Measurements from ENCODE around the gene SYCN. TPM values are rescaled to one million over a fixed set of nuclear protein-coding genes. Genes with fewer than 3 reads are reported as not detected.

Gene SYCN
- polyA plus RNA-seq, 4 donors = 2.7 TPM; not detected in 3

GRCh38 chr19:39167461-39168257 lies 36.4 kb downstream of the SYCN start:
- peaks cover 0 to 18% (median 0%) of the 10 kb centered on the region in 3 donors for H3K4me1 ChIP-seq (ENCODE audit: control insufficient read depth in 3 of 3, insufficient read depth in 2 of 3, low read depth in 1 of 3, low read length in 2 of 3)
- no peaks in the 10 kb centered on the region for H3K27me3 ChIP-seq (ENCODE audit: control insufficient read depth in 3 of 3, insufficient read depth in 3 of 3, low read length in 3 of 3)
- no peak overlapping the region for H3K4me3 ChIP-seq (ENCODE audit: low read depth in 1 of 3, low read length in 3 of 3)
- FAIRE-seq = no peak
- H3K36me3 ChIP-seq (ENCODE audit: control insufficient read depth in 3 of 3, insufficient read depth in 2 of 3, low read depth in 1 of 3, low read length in 3 of 3) = peaks cover 15 to 77% (median 15%) of the 10 kb centered on the region in 3 donors
- no peaks in the 10 kb centered on the region for H3K9me3 ChIP-seq (ENCODE audit: control insufficient read depth in 2 of 2, insufficient read depth in 1 of 2, low read depth in 1 of 2, low read length in 1 of 2)
- peak in 1 of 2 donors; percentile 49 for DNase-seq
- WGBS, 3 donors = 49 to 68% (median 59%) methylated on average over 21 to 25 of the region's 25 CpGs
- peak overlapping the region in 1 of 3 donors; percentile 45 for H3K27ac ChIP-seq (ENCODE audit: low read depth in 1 of 3, low read length in 2 of 3)

DNA sequence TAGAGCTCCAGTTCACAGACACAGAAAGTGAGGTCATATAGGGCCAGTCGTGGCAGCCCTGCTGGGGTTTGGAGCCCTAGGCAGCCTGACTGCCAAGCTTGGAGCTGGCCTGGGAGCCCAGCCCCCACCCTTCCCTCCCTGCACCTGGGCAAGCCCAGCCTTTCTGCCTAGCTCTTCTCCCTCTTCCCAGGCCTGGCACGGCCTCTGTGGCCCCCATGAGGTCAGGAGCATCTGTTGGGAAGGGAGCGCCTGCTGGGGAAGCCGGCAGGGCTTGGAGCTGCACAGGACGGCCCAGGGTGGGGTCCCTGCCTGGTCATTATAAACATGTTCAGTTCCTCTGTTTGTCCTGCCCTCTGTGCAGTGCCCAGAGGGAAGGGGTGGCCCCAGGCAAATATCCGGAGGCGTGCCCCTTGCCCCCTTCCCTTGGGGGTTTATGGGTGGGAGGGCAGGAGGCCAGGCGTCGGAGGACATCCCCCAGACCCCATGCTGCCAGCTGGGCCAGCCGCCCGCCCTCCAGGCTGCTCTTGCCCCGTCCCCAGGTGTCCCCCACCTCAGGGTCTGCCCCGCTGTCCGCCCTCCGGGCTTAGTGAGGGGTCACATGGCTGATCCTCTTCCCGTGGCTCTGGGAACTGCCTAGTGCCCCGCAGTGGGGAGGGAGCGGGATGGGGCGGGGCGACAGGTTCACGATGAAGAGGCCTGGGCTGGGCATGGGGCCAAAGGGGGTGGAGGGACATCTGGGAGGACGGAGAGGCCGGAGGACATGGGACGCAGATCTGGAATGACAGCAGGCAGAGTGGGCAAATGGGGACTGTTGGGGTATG lies 37.3 kb downstream of the SYCN start:
- no peak overlapping the region for H3K4me3 ChIP-seq (ENCODE audit: low read depth in 1 of 3, low read length in 3 of 3)
- peaks cover 0 to 18% (median 0%) of the 10 kb centered on the region in 3 donors for H3K4me1 ChIP-seq (ENCODE audit: control insufficient read depth in 3 of 3, insufficient read depth in 2 of 3, low read depth in 1 of 3, low read length in 2 of 3)

GRCh38 chr19:39165857-39166256 lies 38.2 kb downstream of the SYCN start:
- no peaks in the 10 kb centered on the region for H3K27me3 ChIP-seq (ENCODE audit: control insufficient read depth in 3 of 3, insufficient read depth in 3 of 3, low read length in 3 of 3)
- H3K4me3 ChIP-seq (ENCODE audit: low read depth in 1 of 3, low read length in 3 of 3) = no peak overlapping the region
- peaks cover 10 to 71% (median 11%) of the 10 kb centered on the region in 3 donors for H3K36me3 ChIP-seq (ENCODE audit: control insufficient read depth in 3 of 3, insufficient read depth in 2 of 3, low read depth in 1 of 3, low read length in 3 of 3)
- WGBS, 3 donors = 92 to 95% (median 92%) methylated on average over 7 of the region's 7 CpGs
- no peak overlapping the region for H3K27ac ChIP-seq (ENCODE audit: low read depth in 1 of 3, low read length in 2 of 3)
- FAIRE-seq (no peak), DNase-seq (no peak)
- H3K9me3 ChIP-seq (ENCODE audit: control insufficient read depth in 2 of 2, insufficient read depth in 1 of 2, low read depth in 1 of 2, low read length in 1 of 2) = no peaks in the 10 kb centered on the region
- peaks cover 0 to 18% (median 0%) of the 10 kb centered on the region in 3 donors for H3K4me1 ChIP-seq (ENCODE audit: control insufficient read depth in 3 of 3, insufficient read depth in 2 of 3, low read depth in 1 of 3, low read length in 2 of 3)

More for the DNA sequence above, 37.3 kb downstream of the SYCN start:
- FAIRE-seq (no peak), DNase-seq (peak; percentile 63 to 82)
- H3K27me3 ChIP-seq (ENCODE audit: control insufficient read depth in 3 of 3, insufficient read depth in 3 of 3, low read length in 3 of 3) = no peaks in the 10 kb centered on the region
- H3K36me3 ChIP-seq (ENCODE audit: control insufficient read depth in 3 of 3, insufficient read depth in 2 of 3, low read depth in 1 of 3, low read length in 3 of 3) = peaks cover 11 to 71% (median 13%) of the 10 kb centered on the region in 3 donors
- H3K27ac ChIP-seq (ENCODE audit: low read depth in 1 of 3, low read length in 2 of 3) = peak overlapping the region in 1 of 3 donors; percentile 45
- 25 to 36% (median 31%) methylated on average over 19 to 24 of the region's 24 CpGs for WGBS, 3 donors
- no peaks in the 10 kb centered on the region for H3K9me3 ChIP-seq (ENCODE audit: control insufficient read depth in 2 of 2, insufficient read depth in 1 of 2, low read depth in 1 of 2, low read length in 1 of 2)

DNA sequence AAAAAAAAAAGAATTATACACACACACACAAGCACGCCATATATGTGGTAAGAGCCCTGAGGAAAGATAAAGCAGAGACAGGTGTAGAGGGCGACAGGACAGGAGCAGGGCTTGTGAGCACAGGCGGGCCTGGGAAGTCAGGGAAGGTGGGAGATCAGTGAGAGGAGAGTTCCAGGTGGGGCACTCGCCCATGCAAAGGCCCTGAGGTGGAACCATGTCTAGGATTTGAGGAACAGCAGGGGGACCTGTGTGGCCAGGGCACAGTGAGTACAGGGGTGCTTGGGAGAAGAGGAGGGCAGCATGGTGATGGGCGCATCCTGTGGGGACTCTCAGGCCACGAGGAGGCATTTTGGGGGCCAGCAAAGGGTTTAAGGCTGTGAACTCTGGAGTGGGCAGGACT lies 39.8 kb downstream of the SYCN start:
- FAIRE-seq = no peak
- WGBS, 3 donors = 89 to 91% (median 91%) methylated on average over 6 of the region's 6 CpGs
- peaks cover 2 to 68% (median 5%) of the 10 kb centered on the region in 3 donors for H3K36me3 ChIP-seq (ENCODE audit: control insufficient read depth in 3 of 3, insufficient read depth in 2 of 3, low read depth in 1 of 3, low read length in 3 of 3)

DNA sequence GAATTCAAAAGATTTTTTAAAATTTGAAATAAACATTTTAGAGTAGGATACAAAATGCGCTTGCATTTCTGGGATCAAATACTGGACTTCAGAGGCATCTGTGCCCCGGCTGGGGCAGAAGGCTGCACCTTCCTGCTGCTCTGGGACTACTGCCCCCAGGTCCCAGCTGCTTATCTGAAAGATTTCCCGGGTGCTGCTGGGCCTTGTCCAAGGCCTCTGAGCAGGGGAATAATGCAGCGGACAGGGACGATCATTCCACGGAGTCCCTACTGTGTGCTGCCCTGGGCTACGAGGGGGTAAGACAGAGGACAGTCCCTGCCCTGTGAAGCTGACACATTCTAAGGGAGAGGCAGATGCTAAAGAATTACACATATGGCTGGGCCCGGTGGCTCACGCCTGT lies 40.4 kb downstream of the SYCN start:
- H3K36me3 ChIP-seq (ENCODE audit: control insufficient read depth in 3 of 3, insufficient read depth in 2 of 3, low read depth in 1 of 3, low read length in 3 of 3) = peaks cover 2 to 68% (median 5%) of the 10 kb centered on the region in 3 donors
- no peaks in the 10 kb centered on the region for H3K27me3 ChIP-seq (ENCODE audit: control insufficient read depth in 3 of 3, insufficient read depth in 3 of 3, low read length in 3 of 3)
- FAIRE-seq (no peak), DNase-seq (no peak)
- no peak overlapping the region for H3K27ac ChIP-seq (ENCODE audit: low read depth in 1 of 3, low read length in 2 of 3)
- WGBS, 3 donors = 69 to 81% (median 70%) methylated on average over 9 of the region's 9 CpGs
- H3K4me1 ChIP-seq (ENCODE audit: control insufficient read depth in 3 of 3, insufficient read depth in 2 of 3, low read depth in 1 of 3, low read length in 2 of 3) = peaks cover 0 to 24% (median 0%) of the 10 kb centered on the region in 3 donors
- H3K4me3 ChIP-seq (ENCODE audit: low read depth in 1 of 3, low read length in 3 of 3) = no peak overlapping the region
- no peaks in the 10 kb centered on the region for H3K9me3 ChIP-seq (ENCODE audit: control insufficient read depth in 2 of 2, insufficient read depth in 1 of 2, low read depth in 1 of 2, low read length in 1 of 2)

More for the DNA sequence above, 39.8 kb downstream of the SYCN start:
- H3K4me3 ChIP-seq (ENCODE audit: low read depth in 1 of 3, low read length in 3 of 3) = no peak overlapping the region
- no peaks in the 10 kb centered on the region for H3K27me3 ChIP-seq (ENCODE audit: control insufficient read depth in 3 of 3, insufficient read depth in 3 of 3, low read length in 3 of 3)
- no peak overlapping the region for H3K27ac ChIP-seq (ENCODE audit: low read depth in 1 of 3, low read length in 2 of 3)
- H3K4me1 ChIP-seq (ENCODE audit: control insufficient read depth in 3 of 3, insufficient read depth in 2 of 3, low read depth in 1 of 3, low read length in 2 of 3) = peaks cover 0 to 18% (median 0%) of the 10 kb centered on the region in 3 donors
- no peaks in the 10 kb centered on the region for H3K9me3 ChIP-seq (ENCODE audit: control insufficient read depth in 2 of 2, insufficient read depth in 1 of 2, low read depth in 1 of 2, low read length in 1 of 2)
- no peak for DNase-seq

GRCh38 chr19:39162441-39163043 lies 41.5 kb downstream of the SYCN start:
- DNase-seq (no peak), FAIRE-seq (no peak)
- H3K27ac ChIP-seq (ENCODE audit: low read depth in 1 of 3, low read length in 2 of 3) = no peak overlapping the region
- peaks cover 2 to 62% (median 3%) of the 10 kb centered on the region in 3 donors for H3K36me3 ChIP-seq (ENCODE audit: control insufficient read depth in 3 of 3, insufficient read depth in 2 of 3, low read depth in 1 of 3, low read length in 3 of 3)
- no peaks in the 10 kb centered on the region for H3K9me3 ChIP-seq (ENCODE audit: control insufficient read depth in 2 of 2, insufficient read depth in 1 of 2, low read depth in 1 of 2, low read length in 1 of 2)
- WGBS, 3 donors = 79 to 86% (median 85%) methylated on average over 15 of the region's 15 CpGs
- H3K27me3 ChIP-seq (ENCODE audit: control insufficient read depth in 3 of 3, insufficient read depth in 3 of 3, low read length in 3 of 3) = no peaks in the 10 kb centered on the region
- H3K4me1 ChIP-seq (ENCODE audit: control insufficient read depth in 3 of 3, insufficient read depth in 2 of 3, low read depth in 1 of 3, low read length in 2 of 3) = peaks cover 0 to 34% (median 0%) of the 10 kb centered on the region in 3 donors
- H3K4me3 ChIP-seq (ENCODE audit: low read depth in 1 of 3, low read length in 3 of 3) = no peak overlapping the region

DNA sequence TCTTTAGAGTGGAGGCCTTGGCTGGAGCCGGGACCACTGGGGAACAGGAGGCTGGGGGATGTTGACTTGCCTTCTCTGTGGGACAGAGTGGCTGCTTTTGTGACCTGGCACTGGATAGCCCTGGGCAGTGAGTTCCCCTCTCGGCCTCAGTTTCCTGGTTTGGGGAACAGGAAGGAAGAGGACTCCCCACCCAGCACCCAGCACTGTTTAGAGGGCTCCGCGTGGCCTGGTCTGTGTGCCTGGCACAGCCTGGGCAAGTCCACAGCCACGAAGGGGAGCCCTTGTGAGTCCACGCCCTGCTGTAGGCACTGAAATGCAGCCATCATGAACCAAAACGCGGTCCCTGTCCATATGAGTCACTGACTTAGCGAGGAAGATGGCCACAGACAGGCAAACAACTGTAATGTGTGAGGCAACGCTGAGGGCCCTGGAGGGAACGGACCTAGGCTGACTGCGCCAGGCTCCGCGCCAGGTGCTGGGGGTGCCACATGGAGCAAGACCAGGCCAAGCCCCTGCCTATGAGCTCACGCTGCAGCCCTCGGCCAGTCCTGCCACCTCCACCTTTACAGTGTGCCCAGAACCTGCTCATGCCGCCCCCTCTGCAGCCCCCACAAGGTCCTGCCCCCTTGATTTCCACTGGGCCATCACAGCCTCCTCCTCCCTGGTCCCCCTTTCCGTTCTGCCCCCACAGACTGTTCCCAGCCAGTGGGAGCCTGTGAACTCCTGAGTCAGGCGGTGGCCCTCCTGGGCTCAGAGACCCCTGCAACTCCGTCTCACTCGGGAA lies 43.0 kb downstream of the SYCN start:
- FAIRE-seq (no peak), DNase-seq (no peak)
- Histone ChIP-seq H3K27ac (ENCODE audit: low read depth in 1 of 3, low read length in 2 of 3) (no peak overlapping the region), H3K36me3 (ENCODE audit: control insufficient read depth in 3 of 3, insufficient read depth in 2 of 3, low read depth in 1 of 3, low read length in 3 of 3) (peaks cover 2 to 72% (median 3%) of the 10 kb centered on the region in 3 donors), H3K9me3 (ENCODE audit: control insufficient read depth in 2 of 2, insufficient read depth in 1 of 2, low read depth in 1 of 2, low read length in 1 of 2) (no peaks in the 10 kb centered on the region), H3K4me3 (ENCODE audit: low read depth in 1 of 3, low read length in 3 of 3) (no peak overlapping the region), H3K27me3 (ENCODE audit: control insufficient read depth in 3 of 3, insufficient read depth in 3 of 3, low read length in 3 of 3) (no peaks in the 10 kb centered on the region), H3K4me1 (ENCODE audit: control insufficient read depth in 3 of 3, insufficient read depth in 2 of 3, low read depth in 1 of 3, low read length in 2 of 3) (peaks cover 0 to 35% (median 4%) of the 10 kb centered on the region in 3 donors)
- 87 to 90% (median 88%) methylated on average over 20 to 21 of the region's 21 CpGs for WGBS, 3 donors
